Measurements from ENCODE around the gene STK33.

DNA sequence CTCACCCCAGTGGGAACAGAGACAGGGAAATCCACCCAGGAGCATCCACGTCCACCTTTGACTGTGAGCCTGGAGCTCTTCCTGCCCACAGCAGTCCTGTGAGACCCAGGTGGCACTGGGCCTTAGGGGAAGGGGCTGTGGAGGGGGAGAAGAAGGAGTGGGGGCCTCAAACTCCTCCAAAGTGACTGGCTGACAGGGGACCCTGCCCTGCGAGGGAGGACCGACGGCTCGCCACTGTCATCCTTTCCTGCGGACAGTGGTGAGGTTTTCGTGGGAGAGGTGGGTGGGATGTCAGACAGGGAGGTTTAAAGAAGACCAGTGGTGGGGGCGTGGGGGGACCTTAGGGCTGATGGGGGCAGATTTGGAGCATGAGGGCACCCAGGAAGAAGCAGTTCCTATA, 237.8 kb downstream of the STK33 start:
- TF ChIP-seq, protein P1, sequence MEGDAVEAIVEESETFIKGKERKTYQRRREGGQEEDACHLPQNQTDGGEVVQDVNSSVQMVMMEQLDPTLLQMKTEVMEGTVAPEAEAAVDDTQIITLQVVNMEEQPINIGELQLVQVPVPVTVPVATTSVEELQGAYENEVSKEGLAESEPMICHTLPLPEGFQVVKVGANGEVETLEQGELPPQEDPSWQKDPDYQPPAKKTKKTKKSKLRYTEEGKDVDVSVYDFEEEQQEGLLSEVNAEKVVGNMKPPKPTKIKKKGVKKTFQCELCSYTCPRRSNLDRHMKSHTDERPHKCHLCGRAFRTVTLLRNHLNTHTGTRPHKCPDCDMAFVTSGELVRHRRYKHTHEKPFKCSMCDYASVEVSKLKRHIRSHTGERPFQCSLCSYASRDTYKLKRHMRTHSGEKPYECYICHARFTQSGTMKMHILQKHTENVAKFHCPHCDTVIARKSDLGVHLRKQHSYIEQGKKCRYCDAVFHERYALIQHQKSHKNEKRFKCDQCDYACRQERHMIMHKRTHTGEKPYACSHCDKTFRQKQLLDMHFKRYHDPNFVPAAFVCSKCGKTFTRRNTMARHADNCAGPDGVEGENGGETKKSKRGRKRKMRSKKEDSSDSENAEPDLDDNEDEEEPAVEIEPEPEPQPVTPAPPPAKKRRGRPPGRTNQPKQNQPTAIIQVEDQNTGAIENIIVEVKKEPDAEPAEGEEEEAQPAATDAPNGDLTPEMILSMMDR (IDR thresholded peaks at IDR 0.05 in 2 of 3, conservative IDR thresholded peaks at IDR 0.05 in 1 of 3; ENCODE audit: borderline replicate concordance in 1 of 3, insufficient read depth in 1 of 3, low read depth in 2 of 3, low read length in 2 of 3) = no peak
- TF ChIP-seq POLR2A (IDR thresholded peaks at IDR 0.05; ENCODE audit: borderline replicate concordance, extremely low read depth, insufficient read depth, insufficient read length) (no peak), EZH2 (IDR thresholded peaks at IDR 0.05) (no peak), JUND (IDR thresholded peaks at IDR 0.05) (no peak), SIN3A (IDR thresholded peaks at IDR 0.05; ENCODE audit: low read depth) (no peak), ZNF274 (IDR thresholded peaks at IDR 0.05; ENCODE audit: low read depth, low read length) (no peak), EZH2phosphoT487 (IDR thresholded peaks at IDR 0.05; ENCODE audit: borderline replicate concordance) (no peak)
